RCC 7860 (cell line): ENCODE results near the gene RHEB.

Experiments
- DNase-seq: peaks from one replicate; pipeline ENCODE4 v3.0.0-alpha.2; 2015; ENCODE audit warnings: low spot score
- FAIRE-seq: peaks from 2 replicates; lab custom pipeline; 2012; peaks lifted over from hg19 to GRCh38; lab: Jason Lieb, UNC

The RHEB gene

GRCh38 chr7:151505433-151505832 is 14.3 kb downstream of the RHEB start:
- no peak for DNase-seq
- FAIRE-seq, result no peak

- DNase-seq (no peak), FAIRE-seq (peak; percentile 15)
Measured at GRCh38 chr7:151504715-151505326, 14.9 kb downstream of the RHEB start.

- peak; percentile 63 for FAIRE-seq
- no peak for DNase-seq
Measured at GRCh38 chr7:151503902-151504714, 15.6 kb downstream of the RHEB start.

GRCh38 chr7:151501676-151502075 is 18.0 kb downstream of the RHEB start:
- DNase-seq (no peak), FAIRE-seq (no peak)

- DNase-seq (peak; percentile 58), FAIRE-seq (peak; percentile 90)
Measured at GRCh38 chr7:151498495-151498894, 21.2 kb downstream of the RHEB start.

- DNase-seq, result no peak
- no peak for FAIRE-seq
Measured at GRCh38 chr7:151497306-151497871, 22.3 kb downstream of the RHEB start.

GRCh38 chr7:151495360-151495759 is 24.3 kb downstream of the RHEB start:
- no peak for FAIRE-seq

GRCh38 chr7:151494298-151495284 is 25.1 kb downstream of the RHEB start:
- FAIRE-seq, result peak; percentile 69
- DNase-seq, result peak; percentile 24

More at GRCh38 chr7:151495360-151495759, 24.3 kb downstream of the RHEB start:
- DNase-seq, result no peak

- no peak for FAIRE-seq
- DNase-seq, result no peak
Measured at GRCh38 chr7:151493083-151493482, 26.6 kb downstream of the RHEB start.

GRCh38 chr7:151491859-151492258 is 27.8 kb downstream of the RHEB start:
- DNase-seq (peak; percentile 92), FAIRE-seq (peak; percentile 95)

- DNase-seq, result no peak
- FAIRE-seq, result peak; percentile 26
Measured at GRCh38 chr7:151490456-151491105, 29.1 kb downstream of the RHEB start.

- no peak for FAIRE-seq
- no peak for DNase-seq
Measured at GRCh38 chr7:151489498-151489897, 30.2 kb downstream of the RHEB start.

GRCh38 chr7:151488096-151488495 is 31.6 kb downstream of the RHEB start:
- DNase-seq (no peak), FAIRE-seq (no peak)

- no peak for FAIRE-seq
- DNase-seq, result no peak
Measured at GRCh38 chr7:151487228-151487627, 32.5 kb downstream of the RHEB start.

- FAIRE-seq, result no peak
- DNase-seq, result no peak
Measured at GRCh38 chr7:151486074-151486473, 33.6 kb downstream of the RHEB start.

- FAIRE-seq (peak; percentile 78), DNase-seq (peak; percentile 66)
Measured at GRCh38 chr7:151484971-151485707, 34.6 kb downstream of the RHEB start.

GRCh38 chr7:151483711-151483983 is 36.0 kb downstream of the RHEB start:
- FAIRE-seq (no peak), DNase-seq (no peak)

- DNase-seq, result no peak
- FAIRE-seq, result no peak
Measured at GRCh38 chr7:151482883-151483710, 36.6 kb downstream of the RHEB start.
